Rectal smooth muscle tissue (tissue), 1 donor: ENCODE data around the gene NTNG1.

Source experiments
- H3K27ac ChIP-seq: one replicate; pipeline ENCODE4 v1.7.0; 2013; ENCODE audit warnings: low read depth, low read length, inconsistent platforms
- H3K27me3 ChIP-seq: one replicate; pipeline ENCODE4 v1.7.0; 2013; ENCODE audit warnings: low read length; ENCODE audit not compliant: control insufficient read depth, insufficient read depth
- H3K36me3 ChIP-seq: one replicate; pipeline ENCODE4 v1.7.0; 2013; ENCODE audit warnings: low read length; ENCODE audit not compliant: control insufficient read depth, insufficient read depth
- H3K4me1 ChIP-seq: one replicate; pipeline ENCODE4 v1.7.0; 2013; ENCODE audit warnings: low read length; ENCODE audit not compliant: control insufficient read depth, insufficient read depth
- H3K4me3 ChIP-seq: one replicate; pipeline ENCODE4 v1.7.0; 2013; ENCODE audit warnings: low read length
- H3K9ac ChIP-seq: one replicate; pipeline ENCODE4 v1.7.0; 2013; ENCODE audit warnings: low read length

The NTNG1 gene

DNA sequence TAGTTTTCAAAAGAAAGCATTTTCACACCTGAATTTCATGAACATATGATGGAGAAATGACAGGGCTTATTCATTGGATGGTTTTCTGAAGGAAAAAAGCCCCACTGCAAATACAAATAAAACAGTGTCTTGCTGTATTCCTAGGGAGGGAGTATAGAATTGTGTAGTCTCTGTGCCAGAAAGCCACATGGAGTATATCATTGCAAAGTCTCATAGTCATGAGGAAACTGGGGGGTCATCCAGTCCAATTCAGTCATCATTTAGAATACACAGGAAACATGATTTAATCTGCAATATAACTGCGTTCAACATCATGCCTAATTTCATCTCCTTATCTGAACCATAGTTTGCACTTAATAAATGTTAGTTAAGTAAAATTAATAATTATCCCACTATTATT is 222.3 kb downstream of the NTNG1 start:
- Histone ChIP-seq H3K4me3 (no peak overlapping the region), H3K27ac (no peak overlapping the region), H3K9ac (no peak overlapping the region), H3K27me3 (no peaks in the 10 kb centered on the region), H3K4me1 (peaks cover 6% of the 10 kb centered on the region), H3K36me3 (no peaks in the 10 kb centered on the region)

- Histone ChIP-seq H3K4me3 (no peak overlapping the region), H3K27me3 (no peaks in the 10 kb centered on the region), H3K36me3 (no peaks in the 10 kb centered on the region), H3K9ac (no peak overlapping the region), H3K4me1 (peaks cover 6% of the 10 kb centered on the region), H3K27ac (no peak overlapping the region)
Measured at GRCh38 chr1:107365527-107366240, 224.8 kb downstream of the NTNG1 start.

GRCh38 chr1:107378426-107378825 is 237.6 kb downstream of the NTNG1 start:
- no peaks in the 10 kb centered on the region for H3K36me3 ChIP-seq
- H3K27me3 ChIP-seq: no peaks in the 10 kb centered on the region

DNA sequence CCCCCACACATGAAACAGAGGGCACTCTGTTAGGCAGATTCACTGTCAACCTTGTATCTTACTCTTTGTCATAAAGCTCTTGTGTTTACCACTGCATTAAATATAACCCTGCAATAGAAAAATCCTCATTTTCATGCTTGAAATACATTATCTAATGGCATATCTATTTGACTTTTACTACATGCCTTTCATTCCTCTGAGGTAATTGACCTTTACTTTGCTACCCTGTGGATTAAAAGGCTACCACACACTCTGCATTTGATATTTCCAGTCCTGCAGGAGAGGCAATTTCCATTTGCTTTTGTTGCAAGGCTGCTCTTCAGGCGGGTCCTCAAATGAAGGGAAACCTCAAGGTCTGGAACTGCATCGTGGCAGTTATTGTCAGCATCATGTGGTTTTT is 238.0 kb downstream of the NTNG1 start:
- no peak overlapping the region for H3K27ac ChIP-seq
- no peak overlapping the region for H3K4me3 ChIP-seq
- H3K27me3 ChIP-seq: no peaks in the 10 kb centered on the region
- no peaks in the 10 kb centered on the region for H3K4me1 ChIP-seq
- H3K36me3 ChIP-seq: no peaks in the 10 kb centered on the region
- H3K9ac ChIP-seq: no peak overlapping the region

More at GRCh38 chr1:107378426-107378825, 237.6 kb downstream of the NTNG1 start:
- H3K4me3 ChIP-seq: no peak overlapping the region
- H3K27ac ChIP-seq: no peak overlapping the region
- no peak overlapping the region for H3K9ac ChIP-seq
- H3K4me1 ChIP-seq: no peaks in the 10 kb centered on the region

- Histone ChIP-seq H3K36me3 (no peaks in the 10 kb centered on the region), H3K9ac (no peak overlapping the region), H3K4me1 (no peaks in the 10 kb centered on the region), H3K27me3 (no peaks in the 10 kb centered on the region), H3K4me3 (no peak overlapping the region), H3K27ac (no peak overlapping the region)
Measured at GRCh38 chr1:107379826-107380225, 239.0 kb downstream of the NTNG1 start.

DNA sequence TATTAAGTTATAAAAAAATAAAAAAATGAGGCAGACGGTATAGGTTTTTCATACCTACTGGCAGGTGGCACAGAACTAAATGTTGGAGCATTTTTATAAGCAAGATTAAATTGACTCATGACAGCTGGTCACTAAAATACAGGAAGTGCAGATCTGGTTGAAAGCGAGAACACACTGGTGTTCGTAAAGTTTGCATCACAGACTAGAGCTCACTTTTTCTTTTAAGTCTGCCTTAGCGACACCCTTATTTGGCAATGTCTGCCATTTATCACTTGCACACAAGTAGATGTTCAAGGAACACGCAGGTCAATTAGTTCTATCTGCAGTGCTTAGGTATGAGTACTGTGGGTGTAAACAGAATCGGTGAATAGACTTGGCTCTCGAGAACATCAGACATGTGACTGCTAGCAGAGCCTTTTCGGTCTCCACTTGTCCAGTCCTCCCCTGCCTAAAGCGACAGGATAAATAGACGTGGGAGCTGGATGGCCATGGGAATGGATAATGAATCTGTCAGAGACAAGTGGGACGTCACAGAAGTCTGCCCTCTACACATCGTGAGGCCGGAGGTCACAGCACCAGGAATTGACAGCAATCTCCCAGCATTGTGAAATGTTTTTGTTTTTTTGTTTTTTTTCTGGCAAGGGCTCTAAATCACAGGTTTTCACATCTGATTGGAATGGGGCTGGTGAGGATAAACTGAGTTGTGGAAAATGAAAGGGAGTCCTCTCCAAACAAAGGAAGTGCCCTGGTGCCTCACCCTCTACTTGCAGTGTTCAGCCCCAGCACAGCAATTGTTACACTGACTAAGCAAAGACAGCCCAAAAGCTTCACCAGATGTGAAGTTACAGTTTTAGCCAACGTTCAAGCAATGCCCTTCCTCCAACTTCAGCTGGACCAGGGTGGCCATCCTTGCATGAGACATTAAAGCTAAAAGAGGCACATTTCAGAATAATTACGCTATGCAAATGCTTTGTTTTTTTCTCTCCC is 248.9 kb downstream of the NTNG1 start:
- H3K9ac ChIP-seq: no peak overlapping the region
- H3K27me3 ChIP-seq: no peaks in the 10 kb centered on the region
- H3K36me3 ChIP-seq: no peaks in the 10 kb centered on the region
- no peak overlapping the region for H3K27ac ChIP-seq
- H3K4me1 ChIP-seq: no peaks in the 10 kb centered on the region
- no peak overlapping the region for H3K4me3 ChIP-seq

- Histone ChIP-seq H3K27me3 (no peaks in the 10 kb centered on the region), H3K4me1 (no peaks in the 10 kb centered on the region), H3K36me3 (no peaks in the 10 kb centered on the region), H3K4me3 (no peak overlapping the region), H3K27ac (no peak overlapping the region), H3K9ac (no peak overlapping the region)
Measured at GRCh38 chr1:107394301-107394700, 253.5 kb downstream of the NTNG1 start.

DNA sequence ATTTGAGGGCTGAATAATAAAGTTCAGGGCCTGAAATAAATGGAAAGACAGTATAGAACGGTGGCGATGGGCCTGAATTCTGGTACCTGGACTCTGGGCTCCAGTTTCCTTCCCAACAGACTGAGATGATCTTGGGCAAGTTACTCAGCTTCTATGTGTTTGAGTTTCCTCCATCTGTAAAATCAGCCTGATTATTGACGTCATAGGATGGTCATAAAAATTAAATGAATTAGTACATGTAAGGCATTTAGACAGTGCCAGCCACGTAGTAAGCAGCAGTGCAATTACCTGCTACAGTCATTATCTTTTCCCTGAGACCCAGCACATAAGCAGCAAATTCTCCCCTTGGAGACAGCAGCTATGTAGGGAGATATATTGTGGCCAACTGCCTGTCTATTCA is 260.9 kb downstream of the NTNG1 start:
- H3K4me3 ChIP-seq: no peak overlapping the region
- H3K36me3 ChIP-seq: no peaks in the 10 kb centered on the region
- no peaks in the 10 kb centered on the region for H3K27me3 ChIP-seq
- no peaks in the 10 kb centered on the region for H3K4me1 ChIP-seq
- no peak overlapping the region for H3K9ac ChIP-seq
- H3K27ac ChIP-seq: no peak overlapping the region

GRCh38 chr1:107404756-107405155 is 263.9 kb downstream of the NTNG1 start:
- Histone ChIP-seq H3K9ac (no peak overlapping the region), H3K27ac (no peak overlapping the region), H3K4me1 (no peaks in the 10 kb centered on the region), H3K4me3 (no peak overlapping the region), H3K27me3 (no peaks in the 10 kb centered on the region), H3K36me3 (no peaks in the 10 kb centered on the region)

DNA sequence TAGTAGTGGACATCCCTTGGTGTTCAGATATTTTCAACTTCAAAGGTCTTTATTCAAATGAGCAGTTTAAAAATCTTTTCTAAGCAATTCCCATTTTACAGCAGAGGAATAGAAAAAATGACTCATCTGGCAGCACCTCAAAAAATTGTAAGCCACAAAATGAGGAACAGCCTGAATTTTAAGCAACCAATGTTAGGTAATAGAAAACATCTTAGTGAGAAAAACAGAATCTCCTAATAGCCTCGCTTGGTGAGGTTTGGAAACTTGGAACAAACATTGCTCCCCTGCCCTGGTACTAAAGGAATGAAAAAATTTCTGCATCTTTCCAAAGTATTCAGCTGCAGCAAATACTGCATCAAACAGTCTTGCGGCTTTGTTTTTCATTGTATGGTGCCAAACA is 264.4 kb downstream of the NTNG1 start:
- Histone ChIP-seq H3K36me3 (no peaks in the 10 kb centered on the region), H3K27ac (no peak overlapping the region), H3K27me3 (no peaks in the 10 kb centered on the region), H3K9ac (no peak overlapping the region), H3K4me1 (no peaks in the 10 kb centered on the region), H3K4me3 (no peak overlapping the region)

DNA sequence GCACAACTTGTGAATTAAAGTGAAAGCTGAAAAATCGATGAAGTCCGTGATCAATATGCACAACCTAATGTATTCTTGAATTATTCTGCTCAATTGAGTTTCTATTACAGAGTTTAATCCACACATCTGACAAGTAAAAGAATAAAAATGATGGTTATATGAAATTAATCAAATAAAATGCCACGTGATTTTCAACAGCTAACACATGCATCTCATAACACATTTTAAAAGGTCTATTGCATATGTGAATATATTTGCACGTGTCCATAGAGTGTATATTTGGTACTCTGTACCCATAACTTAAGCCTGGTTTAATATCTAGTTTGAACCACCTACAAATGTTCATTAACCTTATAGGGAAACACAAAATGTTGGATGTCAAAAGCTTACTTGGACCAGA is 266.2 kb downstream of the NTNG1 start:
- H3K27ac ChIP-seq: no peak overlapping the region
- no peak overlapping the region for H3K4me3 ChIP-seq
- H3K27me3 ChIP-seq: no peaks in the 10 kb centered on the region

DNA sequence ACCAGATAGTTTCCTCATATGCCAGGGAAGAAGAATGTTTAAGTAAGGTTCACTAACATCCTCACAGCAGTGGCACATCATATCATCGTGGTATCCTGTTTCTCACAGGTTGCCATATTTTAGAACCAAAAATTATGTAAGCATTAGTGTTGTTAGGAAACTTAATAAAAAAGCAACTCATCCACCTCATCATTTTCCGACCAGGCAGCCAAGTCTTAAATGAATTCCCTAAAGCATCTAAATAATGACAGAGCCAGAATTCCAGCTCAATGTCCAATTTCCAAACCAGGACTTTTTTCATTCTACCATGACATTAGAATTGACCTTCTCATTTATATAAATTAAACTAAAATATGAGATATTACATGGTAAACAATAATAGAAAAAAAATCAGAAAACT is 272.7 kb downstream of the NTNG1 start:
- Histone ChIP-seq H3K27ac (no peak overlapping the region), H3K9ac (no peak overlapping the region), H3K36me3 (no peaks in the 10 kb centered on the region), H3K27me3 (no peaks in the 10 kb centered on the region), H3K4me3 (no peak overlapping the region), H3K4me1 (no peaks in the 10 kb centered on the region)

More for the DNA sequence above, 266.2 kb downstream of the NTNG1 start:
- no peaks in the 10 kb centered on the region for H3K4me1 ChIP-seq
- no peak overlapping the region for H3K9ac ChIP-seq
- H3K36me3 ChIP-seq: no peaks in the 10 kb centered on the region
